PC-9 (cell line): ENCODE measurements around the gene HIRA. TPM values are rescaled to one million over a fixed set of nuclear protein-coding genes. Genes with fewer than 3 reads are reported as not detected.
"Not testable (repeated sequence)": the region's sequence is repeated elsewhere in the genome, so short reads cannot be mapped to it uniquely, and the experiment has no call there.

ENCODE experiments used
- BruUV-seq: library from RNA; stranded (reverse); fragments of 400-500 nt; replicated peaks from 2 replicates; lab custom pipeline; 2021; lab: Mats Ljungman, UMichigan
- CTCF ChIA-PET: fragments of 300-600 bp; sonication (Branson Sonifier 250); formaldehyde crosslinking; loops from one replicate; lab custom pipeline; 2022; ENCODE audit warnings: antibody characterized with exemption; lab: Charles Lee
- POLR2A ChIA-PET: fragments of 300-600 bp; sonication (Branson Sonifier 250); formaldehyde crosslinking; loops from one replicate; lab custom pipeline; 2022; ENCODE audit warnings: antibody characterized with exemption; ENCODE audit not compliant: unreplicated experiment; lab: Charles Lee
- DNase-seq, 2 experiments: peaks; one replicate each; pipeline versions ENCODE4 v3.0.0 to v3.0.0-alpha.2; 2015 to 2022; ENCODE audit warnings: mixed read lengths in 1 of 2
- H2AFZ ChIP-seq: fragments of 200-600 bp; sonication (generic); 2 replicates; pipeline ENCODE4 v1.8.1; 2017; ENCODE audit warnings: antibody characterized with exemption
- H3F3A ChIP-seq: fragments of 200-600 bp; sonication (generic); 2 replicates; pipeline ENCODE4 v1.8.1; 2017; ENCODE audit warnings: antibody characterized with exemption, mild to moderate bottlenecking, low read depth; ENCODE audit not compliant: insufficient read depth
- H3K27ac ChIP-seq: fragments of 200-600 bp; sonication (generic); 2 replicates; pipeline ENCODE4 v1.6.1; 2016; ENCODE audit warnings: mixed run types
- H3K27me3 ChIP-seq: fragments of 200-600 bp; sonication (generic); 2 replicates; pipeline ENCODE4 v1.6.1; 2016; ENCODE audit warnings: low read depth, mixed run types; ENCODE audit not compliant: insufficient read depth
- H3K36me3 ChIP-seq: fragments of 200-600 bp; sonication (generic); 2 replicates; pipeline ENCODE4 v1.6.1; 2016; ENCODE audit warnings: low read depth, mixed run types
- H3K4me1 ChIP-seq: fragments of 200-600 bp; sonication (generic); replicated peaks from 2 replicates; pipeline ENCODE4 v1.6.1; 2016; ENCODE audit warnings: mixed run types; ENCODE audit not compliant: insufficient read depth
- H3K4me2 ChIP-seq: fragments of 200-600 bp; sonication (generic); 2 replicates; pipeline ENCODE4 v1.6.1; 2017; ENCODE audit warnings: mixed run types
- H3K4me3 ChIP-seq: fragments of 200-600 bp; sonication (generic); 2 replicates; pipeline ENCODE4 v1.6.1; 2016; ENCODE audit warnings: mixed run types
- H3K79me2 ChIP-seq: fragments of 200-600 bp; sonication (generic); 2 replicates; pipeline ENCODE4 v1.6.1; 2017; ENCODE audit warnings: low read depth, mixed run types
- H3K9me2 ChIP-seq: fragments of 200-600 bp; sonication (generic); 2 replicates; pipeline ENCODE4 v1.8.1; 2017; ENCODE audit warnings: mild to moderate bottlenecking; ENCODE audit not compliant: insufficient read depth
- H3K9me3 ChIP-seq: fragments of 200-600 bp; sonication (generic); 2 replicates; pipeline ENCODE4 v1.8.1; 2016; ENCODE audit warnings: low read depth; ENCODE audit not compliant: insufficient read depth
- H4K20me1 ChIP-seq: fragments of 200-600 bp; sonication (generic); 2 replicates; pipeline ENCODE4 v1.8.1; 2017; ENCODE audit not compliant: insufficient read depth
- EZH2 ChIP-seq: fragments of 200-600 bp; sonication (generic); IDR thresholded peaks from 2 replicates; pipeline ENCODE4 v1.8.0; 2017; ENCODE audit warnings: antibody characterized with exemption, low read depth
- intact Hi-C: fragments of 100-400 bp; cut with micrococcal nuclease; formaldehyde crosslinking; loops from one replicate; pipeline ENCODE4 v1.10.0; 2022; ENCODE audit not compliant: unreplicated experiment
- total RNA-seq: library from RNA; stranded (reverse); gene quantifications from 2 replicates; pipeline ENCODE4 v1.2.3, GENCODE V29; 2021
- TF ChIP-seq, protein P1 (sequence below): fragments of 200-600 bp; sonication (generic); conservative IDR thresholded peaks from 2 replicates; pipeline ENCODE4 v1.6.1; 2017; ENCODE audit warnings: mixed run types, antibody characterized with exemption, mild to moderate bottlenecking, moderate library complexity

HIRA gene
- total RNA-seq, 1 experiment from 2014 or later: 19.2 TPM

GRCh38 chr22:19331975-19332374 lies 99.6 kb downstream of the HIRA start:
- Histone ChIP-seq H3F3A (no peaks in the 10 kb centered on the region), H3K36me3 (no peaks in the 10 kb centered on the region), H3K4me3 (no peak overlapping the region), H2AFZ (no peak overlapping the region), H3K27me3 (no peaks in the 10 kb centered on the region), H3K27ac (no peak overlapping the region), H3K79me2 (no peaks in the 10 kb centered on the region), H3K4me1 (no peaks in the 10 kb centered on the region), H3K4me2 (no peak overlapping the region), H3K9me2 (no peaks in the 10 kb centered on the region), H4K20me1 (no peaks in the 10 kb centered on the region), H3K9me3 (no peaks in the 10 kb centered on the region; the same call in 1 of the 2 replicates)
- DNase-seq: no peak
- CTCF ChIA-PET: no interaction called here
- no TSS peak for BruUV-seq
- TF ChIP-seq, protein P1, sequence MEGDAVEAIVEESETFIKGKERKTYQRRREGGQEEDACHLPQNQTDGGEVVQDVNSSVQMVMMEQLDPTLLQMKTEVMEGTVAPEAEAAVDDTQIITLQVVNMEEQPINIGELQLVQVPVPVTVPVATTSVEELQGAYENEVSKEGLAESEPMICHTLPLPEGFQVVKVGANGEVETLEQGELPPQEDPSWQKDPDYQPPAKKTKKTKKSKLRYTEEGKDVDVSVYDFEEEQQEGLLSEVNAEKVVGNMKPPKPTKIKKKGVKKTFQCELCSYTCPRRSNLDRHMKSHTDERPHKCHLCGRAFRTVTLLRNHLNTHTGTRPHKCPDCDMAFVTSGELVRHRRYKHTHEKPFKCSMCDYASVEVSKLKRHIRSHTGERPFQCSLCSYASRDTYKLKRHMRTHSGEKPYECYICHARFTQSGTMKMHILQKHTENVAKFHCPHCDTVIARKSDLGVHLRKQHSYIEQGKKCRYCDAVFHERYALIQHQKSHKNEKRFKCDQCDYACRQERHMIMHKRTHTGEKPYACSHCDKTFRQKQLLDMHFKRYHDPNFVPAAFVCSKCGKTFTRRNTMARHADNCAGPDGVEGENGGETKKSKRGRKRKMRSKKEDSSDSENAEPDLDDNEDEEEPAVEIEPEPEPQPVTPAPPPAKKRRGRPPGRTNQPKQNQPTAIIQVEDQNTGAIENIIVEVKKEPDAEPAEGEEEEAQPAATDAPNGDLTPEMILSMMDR: no peak
- TF ChIP-seq EZH2: no peak
- POLR2A ChIA-PET: no interaction called here
- intact Hi-C loops: no loop called here

DNA sequence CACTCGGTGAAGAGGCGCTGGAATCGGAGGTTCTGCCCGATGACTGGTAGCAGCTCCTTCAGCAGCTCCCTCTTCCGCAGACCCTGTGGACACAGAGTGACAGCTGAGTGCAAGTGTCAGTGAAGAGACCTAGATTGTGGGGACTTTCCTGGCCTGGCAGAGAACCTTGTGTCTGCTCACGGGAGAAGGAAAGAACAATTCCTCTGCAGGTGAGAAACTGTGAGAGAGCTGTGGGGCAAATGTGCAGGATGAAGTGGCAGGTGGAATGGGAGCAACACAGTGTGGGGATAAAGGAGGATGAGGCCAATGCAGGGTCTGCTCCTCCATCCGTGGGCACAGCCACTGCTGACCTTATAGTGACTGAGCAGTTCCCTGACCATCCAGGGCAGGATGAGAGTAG lies 100.1 kb downstream of the HIRA start:
- no TSS peak for BruUV-seq
- POLR2A ChIA-PET: no interaction called here

DNA sequence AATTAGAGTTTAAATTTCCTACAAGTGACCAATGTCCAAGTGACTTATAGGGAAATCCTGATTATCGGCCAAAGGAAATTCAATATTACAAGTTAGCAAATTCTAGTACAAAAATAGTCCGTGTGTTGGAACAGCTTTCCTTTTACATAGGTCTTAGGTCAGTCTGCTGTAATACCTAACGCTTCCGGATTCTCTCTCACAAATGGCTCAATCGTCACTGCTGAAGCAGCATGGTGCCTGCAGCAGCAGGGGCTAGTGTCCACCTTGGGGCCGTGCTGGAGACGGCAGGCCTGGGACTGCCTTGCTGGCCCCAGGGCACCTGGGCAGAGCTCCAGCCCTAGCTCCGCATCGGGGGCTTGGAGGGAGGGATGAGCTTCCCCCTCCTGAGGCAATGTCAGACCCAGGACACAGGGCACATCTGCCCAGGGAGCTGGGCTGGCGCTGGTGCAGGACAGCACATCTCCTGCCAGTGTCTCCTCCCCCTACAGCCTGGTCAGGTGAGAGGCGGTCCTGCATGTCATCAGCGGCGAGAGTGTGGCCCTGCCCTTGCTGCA lies 100.6 kb downstream of the HIRA start:
- POLR2A ChIA-PET: no interaction called here
- no peak overlapping the region for H3K4me3 ChIP-seq
- H3K27me3 ChIP-seq: no peaks in the 10 kb centered on the region

More for the DNA sequence above, 100.1 kb downstream of the HIRA start:
- Histone ChIP-seq H3K36me3 (no peaks in the 10 kb centered on the region), H3K27me3 (no peaks in the 10 kb centered on the region), H3K4me2 (no peak overlapping the region), H2AFZ (no peak overlapping the region), H4K20me1 (no peaks in the 10 kb centered on the region), H3F3A (no peaks in the 10 kb centered on the region), H3K4me1 (no peaks in the 10 kb centered on the region), H3K27ac (no peak overlapping the region), H3K9me3 (no peaks in the 10 kb centered on the region; the same call in 1 of the 2 replicates), H3K79me2 (no peaks in the 10 kb centered on the region), H3K9me2 (no peaks in the 10 kb centered on the region), H3K4me3 (no peak overlapping the region)
- TF ChIP-seq, protein P1: no peak
- no peak for TF ChIP-seq EZH2
- CTCF ChIA-PET: no interaction called here
- intact Hi-C loops: no loop called here
- DNase-seq: no peak

DNA sequence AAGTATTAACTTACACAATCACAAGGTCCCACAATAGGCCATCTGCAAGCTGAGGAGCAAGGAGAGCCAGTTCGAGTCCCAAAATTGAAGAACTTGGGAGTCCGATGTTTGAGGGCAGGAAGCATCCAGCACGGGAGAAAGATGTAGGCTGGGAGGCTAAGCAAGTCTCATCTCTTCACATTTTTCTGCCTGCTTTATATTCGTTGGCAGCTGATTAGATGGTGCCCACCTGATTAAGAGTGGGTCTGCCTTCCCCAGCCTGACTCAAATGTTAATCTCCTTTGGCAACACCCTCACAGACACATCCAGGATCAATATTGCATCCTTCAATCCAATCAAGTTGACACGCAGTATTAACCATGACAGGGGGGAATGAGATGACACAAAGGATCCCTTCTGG lies 101.3 kb downstream of the HIRA start:
- H3K27ac ChIP-seq, H3K36me3 ChIP-seq, H4K20me1 ChIP-seq, H3K4me3 ChIP-seq, POLR2A ChIA-PET, BruUV-seq, H3K4me1 ChIP-seq, CTCF ChIA-PET, H3K9me2 ChIP-seq, H2AFZ ChIP-seq, H3K4me2 ChIP-seq, H3K9me3 ChIP-seq, H3K79me2 ChIP-seq, intact Hi-C loops, DNase-seq, H3K27me3 ChIP-seq, H3F3A ChIP-seq: not testable (repeated sequence)

More for the DNA sequence above, 100.6 kb downstream of the HIRA start:
- no peaks in the 10 kb centered on the region; the same call in 1 of the 2 replicates for H3K9me3 ChIP-seq
- H4K20me1 ChIP-seq: no peaks in the 10 kb centered on the region
- H3K4me1 ChIP-seq: no peaks in the 10 kb centered on the region
- no peak overlapping the region for H3K27ac ChIP-seq
- no peaks in the 10 kb centered on the region for H3K36me3 ChIP-seq
- H2AFZ ChIP-seq: no peak overlapping the region
- TF ChIP-seq, protein P1: no peak
- TF ChIP-seq EZH2: no peak
- DNase-seq: no peak
- H3K79me2 ChIP-seq: no peaks in the 10 kb centered on the region
- no TSS peak for BruUV-seq
- H3K9me2 ChIP-seq: no peaks in the 10 kb centered on the region
- no peaks in the 10 kb centered on the region for H3F3A ChIP-seq
- H3K4me2 ChIP-seq: no peak overlapping the region
- intact Hi-C loops: no loop called here
- CTCF ChIA-PET: no interaction called here
